GM21528 (cell line): ENCODE data around the gene NDST1.
"Not testable (repeated sequence)": the region's sequence is repeated elsewhere in the genome, so short reads cannot be mapped to it uniquely, and the experiment has no call there.

ENCODE experiments used
- ATAC-seq: cut with Tn5 transposase; IDR thresholded peaks from one replicate; pipeline ENCODE4 v1.9.1; 2021; ENCODE audit warnings: mild to moderate bottlenecking, moderate library complexity; ENCODE audit not compliant: unreplicated experiment, low FRiP score

The NDST1 gene

DNA sequence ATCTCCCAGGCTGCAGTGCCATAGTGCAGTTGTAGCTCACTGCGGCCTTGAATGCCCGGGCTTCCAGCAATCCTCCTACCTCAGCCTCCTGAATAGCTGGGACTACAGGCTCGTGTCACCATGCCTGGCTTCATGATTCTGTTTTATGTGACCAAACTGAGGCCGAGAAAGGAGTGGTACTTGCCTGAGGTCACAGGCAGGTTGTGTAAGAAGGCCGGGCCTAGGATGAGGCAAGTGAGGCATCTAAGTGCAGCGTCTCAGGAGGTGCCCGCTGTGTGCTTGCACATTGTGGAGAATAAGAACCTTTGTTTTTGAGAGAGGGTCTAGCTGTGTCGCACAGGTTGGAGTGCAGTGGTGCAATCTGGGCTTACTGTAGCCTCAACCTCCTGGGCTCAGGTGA is 2.1 kb upstream of the NDST1 start:
- ATAC-seq, result no peak

DNA sequence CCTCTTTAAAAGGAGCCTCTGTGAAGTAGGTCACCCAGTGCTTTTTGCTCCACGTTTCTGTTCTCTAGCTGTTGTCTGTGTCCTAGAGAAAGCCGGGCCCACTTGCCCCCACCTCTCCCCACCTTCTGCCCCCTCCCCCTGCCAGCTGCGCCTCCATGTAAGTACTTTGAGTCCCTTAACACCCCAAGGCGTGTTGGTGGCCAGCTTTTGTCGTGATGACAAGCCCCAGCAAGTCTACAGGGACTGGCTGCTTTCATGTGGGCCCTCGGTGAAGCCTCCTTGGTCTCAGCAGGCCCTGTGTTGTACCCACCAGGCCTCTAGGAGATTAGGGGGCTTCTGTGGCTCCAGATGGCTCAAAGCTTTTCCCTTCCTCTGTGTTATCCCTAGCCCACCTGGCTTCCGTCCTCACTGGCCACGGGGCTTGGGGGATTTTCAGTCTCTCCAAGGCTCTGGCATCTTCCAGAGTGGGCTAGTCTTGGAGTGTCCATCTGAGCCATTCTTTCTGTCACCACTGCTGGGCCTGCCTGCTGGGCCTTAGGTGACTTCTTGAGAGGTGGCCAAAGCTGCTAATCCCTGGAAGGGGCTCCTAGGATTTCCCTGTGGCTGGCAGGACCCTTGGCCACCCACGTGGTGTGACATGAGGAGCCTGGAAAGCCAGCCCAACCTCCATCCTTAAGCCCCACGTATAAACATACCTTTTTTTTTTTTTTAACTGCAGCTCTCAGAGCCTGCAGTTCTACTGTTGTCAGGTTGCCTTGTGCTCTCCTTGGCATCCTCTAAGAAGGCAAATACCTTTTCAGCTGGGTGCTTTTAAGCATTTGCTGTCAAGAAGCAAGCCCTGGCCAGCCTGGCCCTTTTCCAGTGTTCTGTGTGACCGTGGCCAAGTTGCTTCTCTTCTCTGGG is 1.1 kb upstream of the NDST1 start:
- no peak for ATAC-seq

DNA sequence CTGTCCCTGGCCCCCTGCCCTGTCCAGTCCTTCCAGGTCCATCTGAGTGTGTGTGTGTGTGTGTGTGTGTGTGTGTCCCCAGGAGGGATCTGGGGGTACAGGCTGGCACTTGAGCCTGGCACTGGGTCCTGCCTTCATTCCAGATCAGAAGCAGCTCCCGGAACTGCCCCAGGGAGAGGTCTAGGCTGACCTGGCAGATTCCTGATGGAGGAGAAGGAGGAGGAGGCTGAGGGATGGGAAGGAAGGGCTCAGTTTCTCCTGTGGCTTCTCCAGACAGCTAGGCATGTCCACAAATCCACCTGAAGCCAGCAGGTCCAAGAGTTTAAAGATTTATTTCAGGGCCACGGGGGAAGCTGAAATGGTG is 328 bp downstream of the NDST1 start:
- ATAC-seq, result no peak

DNA sequence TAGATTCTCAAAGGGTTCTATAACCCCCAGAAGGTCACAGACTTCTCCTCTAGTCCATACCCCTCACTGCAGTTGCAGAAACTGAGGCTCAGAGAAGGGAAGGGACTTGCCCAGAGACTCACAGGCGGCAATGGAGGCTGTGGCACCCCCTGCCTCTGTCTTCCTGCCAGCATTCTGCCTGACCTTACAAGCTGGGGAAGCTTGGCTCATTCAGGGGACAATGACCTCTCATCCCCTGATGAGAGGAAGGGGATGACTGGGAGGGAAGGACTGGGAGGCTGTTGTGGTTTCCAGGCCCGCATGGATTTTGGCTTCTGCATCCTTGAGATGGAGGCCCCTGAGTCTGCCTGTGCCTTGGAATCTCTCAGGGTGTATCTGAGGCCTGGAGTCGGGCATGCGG is 897 bp downstream of the NDST1 start:
- ATAC-seq, result no peak

DNA sequence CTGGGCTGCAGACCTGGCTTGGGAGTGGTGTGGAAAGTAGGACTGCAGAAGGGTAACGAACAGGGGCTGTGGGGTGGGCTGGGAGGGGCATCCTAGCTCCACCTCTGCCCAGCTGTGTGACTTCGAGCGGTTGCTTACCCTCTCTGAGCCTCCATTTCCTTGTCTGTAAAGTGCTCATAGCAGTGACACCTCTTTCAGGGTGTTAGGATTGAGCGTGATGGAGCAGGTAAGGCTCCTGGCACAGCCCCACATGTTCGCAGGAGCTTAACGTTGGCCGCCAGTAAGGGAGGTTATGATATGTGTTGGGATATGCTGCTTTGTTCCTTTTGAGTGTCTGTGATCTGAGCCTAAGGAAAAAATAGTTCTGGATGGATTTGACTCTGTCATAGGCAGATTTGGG is 2.1 kb downstream of the NDST1 start:
- ATAC-seq, result no peak

DNA sequence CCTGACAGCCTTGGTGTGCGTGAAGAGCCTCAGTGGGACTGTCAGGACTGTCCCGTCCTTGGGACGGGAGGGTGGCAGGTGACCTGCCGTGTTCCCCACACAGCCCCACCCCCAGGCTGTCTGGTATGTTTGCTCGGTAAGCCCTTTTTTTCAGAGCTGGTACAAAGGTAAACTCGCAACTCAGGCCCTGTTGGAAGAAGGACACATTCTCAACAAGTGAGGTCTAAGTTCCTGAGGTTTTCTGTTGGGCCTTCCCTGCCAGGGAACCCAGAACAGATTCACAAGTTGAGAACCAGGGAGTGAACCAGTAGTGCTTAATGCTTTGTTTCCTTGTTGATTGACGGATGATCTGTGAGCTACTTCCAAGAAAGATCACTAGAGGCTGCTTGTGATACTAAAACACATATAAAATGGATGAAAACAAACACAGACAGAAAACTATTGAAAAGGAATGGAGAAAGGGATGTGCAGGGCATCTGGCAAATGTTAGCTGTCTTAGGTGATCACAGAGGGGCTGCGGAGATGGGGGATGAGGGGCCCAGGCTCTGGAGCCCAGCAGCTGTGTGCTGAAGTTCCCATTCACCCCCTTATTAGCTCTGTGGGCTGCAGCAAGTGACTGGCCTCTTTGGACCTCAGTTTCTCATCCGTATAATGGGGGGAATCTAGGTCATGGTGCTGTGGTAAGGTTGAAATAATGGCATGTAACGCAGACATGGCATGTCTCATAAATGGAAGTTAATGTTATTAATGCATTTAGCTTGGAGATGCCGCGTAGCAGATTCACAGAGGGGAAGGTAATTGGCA is 2.7 kb downstream of the NDST1 start:
- no peak for ATAC-seq

DNA sequence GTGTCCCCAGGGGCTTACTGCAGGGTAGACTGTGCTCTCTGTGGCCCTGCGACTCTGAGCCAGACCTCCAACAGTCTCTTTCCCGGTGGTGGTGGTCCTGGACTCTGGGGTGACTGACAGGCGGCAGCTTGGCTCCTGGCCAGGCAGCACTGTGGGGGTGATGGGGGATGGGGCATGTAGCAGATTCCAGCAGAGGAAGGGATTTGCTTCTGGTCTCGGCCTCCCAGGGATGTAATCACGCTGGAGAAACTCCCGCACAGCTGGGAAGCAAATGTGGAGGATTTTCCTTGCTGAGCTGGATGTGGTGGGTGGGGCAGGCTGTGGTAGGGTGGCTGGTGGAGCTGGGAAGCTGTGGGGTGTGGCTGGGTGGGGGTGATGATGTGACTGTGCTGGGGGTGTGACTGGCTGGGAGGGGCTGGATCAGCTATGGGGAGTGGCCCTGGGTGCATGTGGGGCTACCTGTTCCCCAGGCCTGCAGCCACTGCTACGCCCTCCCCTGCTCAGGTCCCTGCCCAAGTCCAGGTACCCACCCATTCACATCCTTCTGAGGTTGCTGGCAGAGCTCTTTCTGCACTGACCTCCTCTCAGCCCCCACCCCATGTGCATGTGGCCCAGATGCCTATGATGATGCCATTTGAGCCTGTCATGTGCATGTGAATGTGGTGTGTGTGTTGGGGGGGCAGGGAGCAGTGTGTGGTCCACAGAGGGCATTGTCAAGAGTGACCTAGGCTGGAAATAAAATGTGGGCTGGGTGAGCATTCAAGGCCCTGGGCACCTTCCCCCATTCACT is 3.8 kb downstream of the NDST1 start:
- no peak for ATAC-seq

DNA sequence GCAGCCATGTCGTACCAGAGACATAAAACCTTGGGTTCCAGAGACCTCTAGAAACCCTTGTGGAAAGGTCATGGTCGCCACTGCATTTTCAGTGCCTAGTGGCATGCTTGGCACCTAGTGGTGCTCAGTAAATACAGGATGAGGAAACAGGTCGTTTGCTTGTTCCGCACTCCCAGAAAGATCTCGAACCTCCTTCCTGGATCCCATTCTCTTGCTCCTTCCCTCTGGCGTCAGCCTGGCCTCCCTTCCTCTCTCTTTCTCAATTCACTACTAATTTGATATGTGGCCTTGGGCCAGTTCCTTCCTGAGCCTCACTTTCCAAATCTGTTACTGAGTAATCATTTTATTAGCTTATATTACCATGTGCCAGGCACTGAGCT is 4.4 kb downstream of the NDST1 start:
- no peak for ATAC-seq

DNA sequence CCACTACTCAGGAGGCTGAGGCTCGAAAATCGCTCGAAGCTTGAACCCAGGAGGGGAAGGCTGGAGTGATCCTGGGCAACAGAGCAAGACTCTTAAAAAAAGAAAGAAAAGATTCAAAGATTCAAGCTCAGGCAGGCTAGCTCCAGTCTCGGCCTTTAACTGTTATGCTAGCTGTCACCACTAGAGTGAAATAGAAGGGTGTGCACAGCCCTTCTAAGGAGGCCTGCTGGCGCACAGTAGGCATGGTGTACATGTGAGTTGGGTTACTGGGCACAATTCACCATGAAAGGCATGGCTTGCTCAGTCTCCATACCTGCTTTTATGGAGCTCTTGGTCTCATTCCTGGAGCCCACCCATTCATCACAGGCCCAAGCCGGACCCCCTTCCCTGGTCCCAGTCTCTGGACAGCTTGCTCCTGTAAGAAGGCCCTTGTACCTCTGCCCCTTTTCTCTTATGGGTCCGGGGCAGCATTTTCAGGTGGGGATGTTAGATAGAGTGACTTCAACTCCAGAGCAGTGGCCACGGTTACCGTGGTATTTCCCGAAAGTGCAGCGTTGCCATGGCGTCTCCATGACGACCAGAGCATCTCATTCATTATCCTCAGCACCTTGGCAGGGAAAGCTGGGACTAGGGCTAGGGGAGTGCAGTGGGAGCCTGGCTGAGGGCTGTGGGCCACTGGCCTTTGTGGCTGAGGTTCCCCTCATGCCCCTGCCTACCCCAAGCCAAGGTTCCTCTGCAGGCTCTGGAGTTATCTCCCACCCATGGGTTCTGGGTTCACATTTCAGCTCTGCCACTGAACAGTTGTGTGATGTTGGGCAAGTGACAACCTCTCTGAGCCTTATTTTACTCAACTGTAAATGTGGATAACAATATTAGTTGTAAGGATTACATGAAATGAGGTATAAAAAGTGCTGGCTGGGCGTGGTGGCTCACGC is 5.7 kb downstream of the NDST1 start:
- ATAC-seq, result no peak

DNA sequence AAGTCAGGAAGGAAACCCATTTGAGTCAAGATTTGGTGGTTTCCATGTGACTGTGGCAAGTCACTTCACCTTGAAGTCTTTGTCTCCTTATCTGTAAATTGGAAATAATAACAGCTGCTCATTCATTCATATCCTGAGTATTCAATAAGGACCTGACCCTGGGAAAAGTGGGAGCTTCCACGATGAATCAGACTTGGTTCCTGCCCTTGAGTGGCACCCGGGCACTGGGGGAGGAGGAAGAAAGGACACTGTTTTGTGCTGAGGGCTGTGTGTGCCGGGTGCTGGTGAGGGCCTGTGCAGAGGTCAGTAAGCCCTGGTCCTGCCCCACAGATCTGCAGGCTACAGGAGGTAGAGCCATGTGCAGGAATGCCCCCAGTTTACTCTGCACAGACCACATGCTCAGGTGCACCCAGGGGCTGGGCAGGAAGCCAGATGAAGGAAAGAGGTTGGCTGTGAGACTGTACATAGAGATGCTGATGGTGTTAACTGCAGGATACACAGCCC is 6.8 kb downstream of the NDST1 start:
- no peak for ATAC-seq

DNA sequence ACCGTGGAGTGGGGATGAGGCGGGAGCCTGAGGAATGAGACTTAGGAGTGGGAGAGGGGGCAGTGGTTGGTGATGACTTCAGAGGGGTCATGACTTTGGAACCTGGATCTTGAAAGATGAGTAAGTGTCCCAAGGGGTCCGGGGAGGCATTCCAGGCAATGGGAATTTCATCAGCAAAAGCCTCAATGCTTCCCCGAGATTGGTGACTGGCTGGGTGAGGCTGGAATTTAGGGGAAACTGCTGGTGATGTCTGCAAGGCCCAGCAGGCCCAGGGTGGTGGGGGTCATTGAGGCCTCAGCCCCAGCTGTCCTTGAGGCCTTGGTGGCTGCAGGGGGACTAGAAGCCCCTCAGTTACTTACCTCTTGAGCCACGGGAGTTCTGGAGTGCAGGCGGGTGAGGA is 7.5 kb downstream of the NDST1 start:
- ATAC-seq, result no peak

DNA sequence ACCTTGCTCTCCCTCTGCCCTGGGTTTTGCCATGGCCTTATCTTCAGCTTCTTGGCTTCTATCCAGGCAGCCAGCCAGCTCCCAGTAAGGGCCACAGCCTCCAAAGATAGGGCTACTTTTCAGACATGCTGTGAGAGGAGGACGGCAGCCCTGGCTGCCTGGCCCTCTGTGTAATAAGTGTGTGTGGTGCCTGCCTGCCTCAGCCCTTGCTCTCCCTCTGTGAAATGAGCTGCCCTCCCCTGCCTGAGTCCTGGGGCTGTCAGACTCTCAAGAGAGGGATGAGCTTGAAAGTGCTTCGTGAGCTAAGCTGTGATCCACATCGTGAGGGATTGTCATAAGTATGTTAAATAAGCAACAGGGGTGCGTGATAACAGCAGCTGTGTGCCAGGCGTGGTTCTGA is 8.1 kb downstream of the NDST1 start:
- ATAC-seq, result no peak

DNA sequence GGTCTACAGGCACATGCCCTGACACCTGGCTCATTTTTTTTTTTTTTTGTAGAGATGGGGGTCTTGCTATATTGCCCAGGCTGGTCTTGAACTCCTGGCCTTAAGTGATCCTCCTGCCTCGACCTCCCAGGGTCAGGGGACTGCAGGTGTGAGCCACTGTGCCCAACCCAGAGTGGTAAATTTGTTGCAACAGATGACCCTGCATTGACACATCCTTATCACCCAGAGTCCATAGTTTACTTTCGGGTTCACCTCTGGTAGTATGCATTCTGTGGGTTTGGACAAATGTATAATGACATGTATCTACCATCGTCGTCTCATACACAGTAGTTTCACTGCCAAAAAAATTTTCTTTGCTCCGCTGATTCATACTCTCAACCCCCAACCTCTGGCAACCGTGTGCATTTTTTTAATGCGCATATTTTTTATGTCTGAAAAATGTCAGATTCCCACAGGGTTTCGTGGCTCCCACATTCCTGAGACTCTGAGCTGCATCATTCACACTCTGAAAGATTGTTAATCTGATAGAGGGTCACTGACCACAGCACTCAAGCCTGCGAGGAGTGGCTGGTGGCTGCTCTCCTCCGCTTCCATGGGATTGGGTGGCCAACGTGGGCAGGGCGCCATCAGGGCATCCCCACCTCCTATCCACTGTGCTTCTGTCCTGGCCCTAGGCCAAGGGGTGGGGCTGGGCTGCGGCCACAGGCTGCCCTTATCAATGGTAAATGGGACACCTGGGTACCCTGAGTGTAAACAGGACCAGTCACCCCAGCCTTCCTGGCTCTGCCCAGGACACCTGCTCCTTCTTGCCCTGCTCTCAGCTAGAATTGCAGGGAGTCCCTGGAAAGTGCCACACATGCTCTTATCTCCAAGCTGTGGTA is 9.6 kb downstream of the NDST1 start:
- no peak for ATAC-seq

DNA sequence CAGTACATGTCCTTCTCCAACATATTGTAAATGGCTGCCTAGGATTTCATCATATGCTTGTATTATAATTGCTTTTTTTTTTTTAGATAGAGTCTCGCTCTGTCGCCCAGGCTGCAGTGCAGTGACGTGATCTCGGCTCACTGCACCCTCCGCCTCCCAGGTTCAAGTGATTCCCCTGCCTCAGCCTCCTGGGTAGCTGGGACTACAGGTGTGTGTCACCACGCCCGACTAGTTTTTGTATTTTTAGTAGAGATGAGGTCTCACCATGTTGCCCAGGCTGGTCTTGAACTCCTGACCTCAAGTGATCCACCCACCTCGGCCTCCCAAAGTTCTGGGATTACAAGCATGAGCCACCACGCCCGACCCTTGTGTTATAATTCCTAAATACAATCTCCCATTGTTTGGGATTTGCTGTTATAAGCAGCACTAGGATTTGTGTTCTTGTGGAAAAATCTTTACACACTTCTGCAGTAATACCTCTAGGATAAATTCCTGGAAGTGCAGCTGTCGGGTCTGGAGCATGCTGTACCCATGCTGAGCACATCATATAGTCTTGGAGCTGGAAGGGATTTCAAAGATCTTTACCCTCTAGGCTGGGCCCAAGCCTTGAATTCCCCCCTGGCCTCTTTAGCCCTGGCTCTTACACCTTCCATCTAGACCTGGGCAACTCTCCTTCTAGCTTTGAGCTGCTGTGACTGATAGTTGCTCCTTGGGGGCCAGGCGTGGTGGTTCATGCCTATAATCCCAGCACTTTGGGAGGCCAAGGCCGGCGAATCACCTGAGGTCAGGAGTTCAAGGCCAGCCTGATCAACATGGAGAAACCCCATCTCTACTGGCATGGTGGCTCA is 11.0 kb downstream of the NDST1 start:
- not testable (repeated sequence) for ATAC-seq

DNA sequence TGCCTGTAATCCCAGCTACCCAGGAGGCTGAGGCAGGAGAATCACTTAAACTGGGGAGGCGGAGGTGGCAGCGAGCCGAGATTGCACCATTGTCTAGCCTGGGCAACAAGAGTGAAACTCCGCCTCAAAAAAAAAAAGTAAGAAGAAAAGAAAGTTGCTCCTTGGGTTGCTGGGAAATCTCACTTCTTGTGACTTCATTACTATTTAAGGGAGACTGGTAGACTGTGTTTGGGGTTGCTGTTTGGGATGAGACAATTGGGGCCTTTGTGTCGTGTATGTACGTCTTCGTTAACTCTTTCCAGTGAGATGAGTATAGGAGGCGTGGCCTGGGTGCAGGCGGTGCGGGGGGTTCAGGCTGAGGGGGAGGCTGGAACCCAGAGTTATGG is 11.6 kb downstream of the NDST1 start:
- no peak for ATAC-seq

DNA sequence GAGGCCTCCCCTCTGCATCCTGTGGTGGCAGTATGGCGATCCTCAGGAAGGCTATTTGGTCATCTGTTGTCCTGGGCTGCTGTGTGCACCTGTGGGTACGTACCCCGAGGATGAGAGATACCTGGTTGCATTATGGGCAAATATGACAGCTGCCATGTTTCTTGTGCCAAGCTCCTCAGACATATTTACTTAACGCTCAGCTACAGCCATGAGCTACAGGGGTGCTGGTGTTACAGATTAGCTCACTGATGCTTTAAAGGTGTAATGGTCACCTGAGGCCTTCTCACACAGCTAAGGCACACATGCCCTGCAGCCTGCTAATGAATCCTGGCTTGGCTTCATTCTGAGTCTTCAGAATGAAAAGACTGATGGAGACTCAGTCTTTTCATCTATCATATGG is 12.0 kb downstream of the NDST1 start:
- no peak for ATAC-seq

DNA sequence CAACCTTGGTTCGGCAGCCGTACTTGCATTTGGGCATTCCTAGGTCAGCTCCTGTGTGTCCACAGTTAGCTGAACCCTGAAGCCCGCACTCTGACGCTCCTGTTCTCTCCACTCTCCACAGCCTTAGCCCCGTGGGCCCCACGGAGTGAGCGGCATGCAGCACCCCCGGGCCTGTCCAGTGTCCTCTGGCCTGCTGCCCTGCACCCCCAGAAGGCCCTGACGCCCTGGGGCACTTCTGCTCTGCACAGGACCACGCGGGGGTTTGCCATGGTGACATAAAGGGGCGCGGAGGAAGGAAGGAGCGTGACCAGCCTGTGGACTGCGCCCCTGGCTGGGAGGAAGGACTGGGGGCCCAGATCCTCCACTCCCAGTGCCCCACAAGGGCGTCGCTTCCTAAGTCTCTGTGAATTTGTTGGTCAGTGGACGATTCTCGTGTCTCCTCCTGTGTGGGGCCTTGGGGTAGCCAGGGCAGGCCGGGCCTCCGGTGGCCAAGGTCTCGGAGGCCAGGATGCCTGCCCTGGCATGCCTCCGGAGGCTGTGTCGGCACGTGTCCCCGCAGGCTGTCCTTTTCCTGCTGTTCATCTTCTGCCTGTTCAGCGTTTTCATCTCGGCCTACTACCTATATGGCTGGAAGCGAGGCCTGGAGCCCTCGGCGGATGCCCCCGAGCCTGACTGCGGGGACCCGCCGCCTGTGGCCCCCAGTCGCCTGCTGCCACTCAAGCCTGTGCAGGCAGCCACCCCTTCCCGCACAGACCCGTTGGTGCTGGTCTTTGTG is 13.0 kb downstream of the NDST1 start:
- ATAC-seq, result no peak

DNA sequence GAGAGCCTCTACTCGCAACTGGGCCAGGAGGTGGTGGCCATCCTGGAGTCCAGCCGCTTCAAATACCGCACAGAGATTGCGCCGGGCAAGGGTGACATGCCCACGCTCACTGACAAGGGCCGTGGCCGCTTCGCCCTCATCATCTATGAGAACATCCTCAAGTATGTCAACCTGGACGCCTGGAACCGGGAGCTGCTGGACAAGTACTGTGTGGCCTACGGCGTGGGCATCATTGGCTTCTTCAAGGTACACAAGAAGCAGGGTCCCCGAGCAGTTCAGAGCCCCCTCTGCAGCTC is 13.5 kb downstream of the NDST1 start:
- ATAC-seq, result no peak
